Thoracic aorta (tissue), 2 donors: ENCODE measurements around the gene UBE2K. TPM values are rescaled to one million over a fixed set of nuclear protein-coding genes. Genes with fewer than 3 reads are reported as not detected.
"Not testable (repeated sequence)": the region's sequence is repeated elsewhere in the genome, so short reads cannot be mapped to it uniquely, and the experiment has no call there.

Experiments used
- ATAC-seq: fragments of 150-250 bp; one replicate; pipeline ENCODE4 v1.8.0; 2017; ENCODE audit warnings: low read depth; ENCODE audit not compliant: insufficient number of reproducible peaks, low FRiP score
- DNase-seq: peaks from one replicate; pipeline ENCODE4 v3.0.0-alpha.2; 2020; ENCODE audit warnings: low spot score
- H3K27ac ChIP-seq, 2 donors: fragments of 200-600 bp; sonication (generic); 1 replicate in 1 of 2; 2 replicates in 1 of 2; pipeline ENCODE4 v1.5.1; 2016; ENCODE audit warnings: mild to moderate bottlenecking in 2 of 2, moderate library complexity in 2 of 2
- H3K27me3 ChIP-seq: fragments of 200-600 bp; sonication (generic); replicated peaks from 2 replicates; pipeline ENCODE4 v1.6.0; 2016; ENCODE audit warnings: mild to moderate bottlenecking; ENCODE audit not compliant: insufficient read depth
- H3K36me3 ChIP-seq: fragments of 200-600 bp; sonication (generic); one replicate; pipeline ENCODE4 v1.5.1; 2016
- H3K4me1 ChIP-seq, 2 donors: fragments of 200-600 bp; sonication (generic); 1 replicate in 1 of 2; 2 replicates in 1 of 2; pipeline versions ENCODE4 v1.5.1 to v1.6.0; 2016; ENCODE audit warnings: low read depth in 2 of 2, mild to moderate bottlenecking in 1 of 2; ENCODE audit not compliant: control insufficient read depth in 1 of 2
- H3K4me3 ChIP-seq: fragments of 200-600 bp; sonication (generic); 2 replicates; pipeline ENCODE4 v1.5.1; 2016; ENCODE audit warnings: mild to moderate bottlenecking
- H3K9me3 ChIP-seq: fragments of 200-600 bp; sonication (generic); 2 replicates; pipeline ENCODE4 v1.5.1; 2016
- total RNA-seq, 2 donors: library from RNA; depleted of rRNA; stranded (reverse); fragments of >200 nt; gene quantifications; one replicate each; pipeline versions ENCODE4 v1.1.0 to v1.2.3, GENCODE V29; 2016
- TF ChIP-seq, protein P1 (sequence below): fragments of 200-600 bp; sonication (generic); IDR thresholded peaks from one replicate; pipeline ENCODE4 v1.5.1; 2019; ENCODE audit warnings: antibody characterized with exemption

UBE2K gene
- total RNA-seq, 2 donors from 2014 or later = 28.8 to 39.2 TPM

DNA sequence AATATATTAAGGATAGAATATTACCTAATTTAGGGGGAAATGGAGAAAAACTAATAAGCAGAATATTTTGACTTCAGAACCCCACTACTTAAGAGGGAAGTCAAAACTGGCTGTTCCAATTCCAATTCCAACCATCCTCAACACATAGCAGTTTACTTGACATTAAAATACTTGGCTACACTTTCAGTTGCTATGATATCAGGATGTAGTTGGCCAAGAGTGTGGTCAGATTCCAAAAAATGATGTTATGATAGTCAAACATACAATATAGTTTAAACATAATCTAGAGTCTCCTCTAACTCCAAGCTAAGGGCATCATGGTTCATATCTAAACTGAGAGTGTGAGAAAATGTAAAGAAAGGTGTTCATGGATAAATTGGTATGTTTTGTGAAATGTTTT, 42.7 kb upstream of the UBE2K start:
- ATAC-seq (no peak), DNase-seq (no peak)
- Histone ChIP-seq H3K4me3 (no peak overlapping the region), H3K36me3 (no peaks in the 10 kb centered on the region), H3K27me3 (no peaks in the 10 kb centered on the region), H3K9me3 (no peaks in the 10 kb centered on the region), H3K4me1 (no peaks in the 10 kb centered on the region), H3K27ac (no peak overlapping the region)
- TF ChIP-seq, protein P1, sequence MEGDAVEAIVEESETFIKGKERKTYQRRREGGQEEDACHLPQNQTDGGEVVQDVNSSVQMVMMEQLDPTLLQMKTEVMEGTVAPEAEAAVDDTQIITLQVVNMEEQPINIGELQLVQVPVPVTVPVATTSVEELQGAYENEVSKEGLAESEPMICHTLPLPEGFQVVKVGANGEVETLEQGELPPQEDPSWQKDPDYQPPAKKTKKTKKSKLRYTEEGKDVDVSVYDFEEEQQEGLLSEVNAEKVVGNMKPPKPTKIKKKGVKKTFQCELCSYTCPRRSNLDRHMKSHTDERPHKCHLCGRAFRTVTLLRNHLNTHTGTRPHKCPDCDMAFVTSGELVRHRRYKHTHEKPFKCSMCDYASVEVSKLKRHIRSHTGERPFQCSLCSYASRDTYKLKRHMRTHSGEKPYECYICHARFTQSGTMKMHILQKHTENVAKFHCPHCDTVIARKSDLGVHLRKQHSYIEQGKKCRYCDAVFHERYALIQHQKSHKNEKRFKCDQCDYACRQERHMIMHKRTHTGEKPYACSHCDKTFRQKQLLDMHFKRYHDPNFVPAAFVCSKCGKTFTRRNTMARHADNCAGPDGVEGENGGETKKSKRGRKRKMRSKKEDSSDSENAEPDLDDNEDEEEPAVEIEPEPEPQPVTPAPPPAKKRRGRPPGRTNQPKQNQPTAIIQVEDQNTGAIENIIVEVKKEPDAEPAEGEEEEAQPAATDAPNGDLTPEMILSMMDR = no peak

GRCh38 chr4:39655876-39656275, 42.1 kb upstream of the UBE2K start:
- TF ChIP-seq, protein P1 = no peak
- Histone ChIP-seq H3K4me3 (no peak overlapping the region), H3K36me3 (no peaks in the 10 kb centered on the region), H3K27me3 (no peaks in the 10 kb centered on the region), H3K9me3 (no peaks in the 10 kb centered on the region), H3K27ac (no peak overlapping the region), H3K4me1 (no peaks in the 10 kb centered on the region)
- no peak for DNase-seq
- no peak for ATAC-seq

DNA sequence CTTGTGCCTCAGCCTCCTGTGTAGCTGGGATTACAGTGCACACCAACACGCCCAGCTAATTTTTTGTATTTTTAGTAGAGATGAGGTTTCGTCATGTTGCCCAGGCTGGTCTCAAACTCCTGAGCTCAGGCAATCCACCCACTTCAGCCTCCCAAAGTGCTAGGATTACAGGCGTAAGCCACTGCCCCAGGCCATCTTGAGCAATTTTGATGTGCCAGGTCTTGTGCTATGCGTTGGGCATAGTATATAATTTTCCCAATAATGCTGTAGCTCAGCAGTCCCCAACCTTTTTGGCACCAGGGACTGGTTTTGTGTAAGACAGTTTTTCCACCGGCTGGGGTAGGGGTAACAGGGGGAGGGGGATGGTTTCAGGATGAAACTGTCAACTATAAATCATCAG, 41.3 kb upstream of the UBE2K start:
- H3K9me3 ChIP-seq, H3K4me1 ChIP-seq, H3K4me3 ChIP-seq, ATAC-seq, DNase-seq, H3K36me3 ChIP-seq, H3K27ac ChIP-seq, H3K27me3 ChIP-seq: not testable (repeated sequence)

DNA sequence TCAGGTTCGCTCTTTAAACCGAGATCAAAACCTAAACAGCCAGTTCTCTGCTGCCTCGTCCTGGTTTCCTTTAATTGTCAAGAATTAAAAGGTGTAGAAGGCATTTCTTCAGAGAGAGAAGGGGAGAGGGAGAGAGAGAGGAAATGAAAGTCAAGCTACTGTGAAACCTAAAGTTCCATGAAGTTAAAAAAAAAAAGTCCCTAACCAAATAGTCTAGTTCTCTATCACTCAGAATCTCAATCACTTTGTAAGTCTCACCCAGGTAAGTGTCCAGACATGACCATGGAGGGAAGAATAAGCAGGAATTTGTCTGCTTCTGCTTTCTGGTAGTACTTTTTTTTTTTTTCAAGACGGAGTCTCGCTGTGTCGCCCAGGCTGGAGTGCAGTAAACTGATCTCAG, 40.5 kb upstream of the UBE2K start:
- no peak for DNase-seq
- H3K27ac ChIP-seq = no peak overlapping the region
- no peak overlapping the region for H3K4me3 ChIP-seq
- H3K27me3 ChIP-seq = no peaks in the 10 kb centered on the region
- no peaks in the 10 kb centered on the region for H3K36me3 ChIP-seq
- no peaks in the 10 kb centered on the region for H3K9me3 ChIP-seq
- no peaks in the 10 kb centered on the region for H3K4me1 ChIP-seq
- no peak for ATAC-seq
- TF ChIP-seq, protein P1 = no peak

GRCh38 chr4:39658756-39659155, 39.2 kb upstream of the UBE2K start:
- H3K4me1 ChIP-seq = no peaks in the 10 kb centered on the region
- ATAC-seq (no peak), DNase-seq (no peak)
- H3K27me3 ChIP-seq = no peaks in the 10 kb centered on the region
- no peaks in the 10 kb centered on the region for H3K36me3 ChIP-seq
- no peaks in the 10 kb centered on the region for H3K9me3 ChIP-seq
- TF ChIP-seq, protein P1 = peak; percentile 32
- no peak overlapping the region for H3K4me3 ChIP-seq
- H3K27ac ChIP-seq = no peak overlapping the region

DNA sequence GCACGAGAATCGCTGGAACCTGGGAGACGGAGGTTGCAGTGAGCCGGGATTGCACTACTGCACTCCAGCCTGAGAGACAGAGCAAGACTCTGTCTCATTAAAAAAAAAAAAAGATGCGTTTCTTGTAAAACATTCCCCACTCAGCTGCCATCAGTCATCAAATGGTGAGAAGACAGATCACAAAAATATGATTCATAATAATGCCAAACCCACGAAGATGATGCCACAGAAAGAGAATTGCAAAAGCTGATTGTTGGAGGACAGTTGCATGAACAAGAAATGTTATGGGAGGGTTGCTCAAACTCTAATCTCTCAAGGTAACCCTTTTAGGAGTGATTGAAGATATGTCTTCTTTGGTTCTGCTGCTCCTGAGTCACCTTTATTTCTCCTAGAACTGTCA, 37.9 kb upstream of the UBE2K start:
- Histone ChIP-seq H3K4me3 (no peak overlapping the region), H3K4me1 (no peaks in the 10 kb centered on the region), H3K27me3 (no peaks in the 10 kb centered on the region), H3K36me3 (no peaks in the 10 kb centered on the region), H3K9me3 (no peaks in the 10 kb centered on the region), H3K27ac (no peak overlapping the region)
- ATAC-seq (no peak), DNase-seq (no peak)
- TF ChIP-seq, protein P1 = no peak
